Measurements from ENCODE around the gene REEP1.
A peak's percentile ranks its signal among the peaks of the same experiment; 100 is the strongest.
"Not testable (repeated sequence)": the region's sequence is repeated elsewhere in the genome, so short reads cannot be mapped to it uniquely, and the experiment has no call there.

The REEP1 gene

GRCh38 chr2:86239745-86240144 is 97.7 kb downstream of the REEP1 start:
- DNase-seq, result no peak

DNA sequence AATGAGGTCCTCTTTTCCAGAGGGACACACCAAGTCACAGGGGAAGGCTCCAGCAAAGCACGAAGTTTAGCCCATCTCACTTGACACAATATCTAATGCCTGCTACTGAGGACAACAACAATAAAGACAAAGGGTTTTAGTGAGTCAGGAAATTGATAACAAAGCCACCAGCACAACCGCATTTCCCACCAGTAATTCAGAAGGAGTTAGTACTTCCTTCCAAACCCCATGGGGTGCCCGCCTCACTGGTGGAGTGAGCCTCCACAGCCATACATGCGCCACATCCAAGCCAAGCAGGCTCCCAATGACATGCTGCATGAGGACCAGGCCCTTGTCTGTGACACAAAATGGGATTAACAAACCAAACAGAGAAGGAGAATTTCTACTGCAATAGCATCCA is 98.1 kb downstream of the REEP1 start:
- no peak for DNase-seq

- DNase-seq, result peak; percentile 34
Measured at GRCh38 chr2:86238354-86238753, 99.1 kb downstream of the REEP1 start.

GRCh38 chr2:86237172-86237571 is 100.3 kb downstream of the REEP1 start:
- DNase-seq, result no peak

DNA sequence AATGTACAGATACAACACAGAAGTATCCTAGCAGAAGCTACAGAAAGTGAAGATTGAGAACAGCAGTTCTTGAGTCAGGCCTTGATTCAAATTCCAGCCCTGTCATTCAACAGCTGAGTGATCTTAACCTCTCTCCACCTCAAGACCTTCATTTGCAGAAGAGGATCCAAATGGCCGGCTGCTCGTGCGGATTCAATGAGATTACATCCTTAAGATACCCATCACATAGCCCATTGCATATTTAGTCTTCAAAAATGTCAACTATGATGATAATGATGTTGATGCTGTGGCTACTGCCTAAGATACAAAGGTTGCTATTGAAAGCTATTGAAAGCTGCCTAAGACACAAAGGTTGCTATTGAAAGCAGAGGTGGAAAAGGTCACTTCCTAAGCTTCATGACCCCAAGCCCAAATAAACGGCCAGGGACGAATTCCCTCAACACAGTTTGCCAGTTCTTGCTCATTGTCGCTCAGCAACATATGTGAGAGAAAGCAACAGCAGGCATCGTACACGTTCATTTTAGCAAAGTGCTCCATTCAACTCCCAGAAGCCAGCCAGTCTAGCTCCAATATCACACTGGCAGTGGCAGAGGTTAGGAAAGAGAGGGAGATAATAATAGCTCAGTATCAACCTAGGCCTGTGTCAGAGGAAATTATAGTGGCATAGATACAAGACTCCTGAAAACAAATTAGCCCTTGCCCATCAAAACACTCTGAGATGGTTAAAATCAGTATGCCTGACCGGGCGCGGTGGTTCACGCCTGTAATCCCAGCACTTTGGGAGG is 102.0 kb downstream of the REEP1 start:
- DNase-seq, result no peak

DNA sequence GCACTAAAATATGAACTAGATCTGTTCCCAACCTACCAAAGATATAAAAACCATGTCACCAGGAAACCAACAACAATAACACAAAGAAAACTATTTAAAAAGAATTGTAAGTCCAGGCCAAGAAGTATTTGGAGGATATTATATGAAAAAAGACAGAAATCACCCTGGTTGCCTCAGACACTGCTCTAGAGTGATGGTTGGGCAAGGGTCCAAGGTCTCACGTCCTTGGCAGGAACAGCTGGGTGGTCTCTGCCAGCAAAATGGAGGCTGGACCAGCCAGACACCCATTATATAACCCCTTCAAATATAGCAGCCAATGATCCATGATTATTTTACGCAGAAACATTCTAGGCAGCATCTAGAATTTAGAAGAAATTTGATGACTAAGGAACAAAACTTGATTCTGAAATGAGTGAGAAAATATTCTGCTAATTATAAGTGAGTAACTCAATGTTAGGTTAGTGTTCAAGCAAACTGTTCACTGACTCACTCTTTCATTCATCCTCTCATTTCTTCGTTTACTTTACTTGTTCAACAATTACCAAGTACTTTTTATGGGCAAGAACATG is 102.8 kb downstream of the REEP1 start:
- DNase-seq, result no peak

GRCh38 chr2:86233436-86233835 is 104.0 kb downstream of the REEP1 start:
- no peak for DNase-seq

DNA sequence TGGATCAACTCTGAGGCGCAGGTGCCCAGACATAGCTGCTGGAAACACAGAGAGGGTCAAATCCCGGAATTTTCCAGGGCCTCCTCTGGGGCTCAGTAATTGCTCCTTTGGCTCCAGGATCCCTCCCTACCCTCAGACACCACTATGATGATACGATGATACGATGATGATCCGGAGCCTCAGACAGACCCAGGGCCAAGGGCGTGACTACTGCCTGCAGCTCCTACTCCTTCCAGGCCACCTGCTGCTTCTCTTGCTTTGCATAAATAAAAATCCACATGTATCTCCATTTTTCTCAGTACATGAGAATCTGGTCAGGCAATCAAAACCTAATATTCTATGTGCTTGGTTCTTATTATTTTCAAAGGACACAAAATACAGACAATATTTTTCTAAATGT is 104.5 kb downstream of the REEP1 start:
- no peak for DNase-seq

DNA sequence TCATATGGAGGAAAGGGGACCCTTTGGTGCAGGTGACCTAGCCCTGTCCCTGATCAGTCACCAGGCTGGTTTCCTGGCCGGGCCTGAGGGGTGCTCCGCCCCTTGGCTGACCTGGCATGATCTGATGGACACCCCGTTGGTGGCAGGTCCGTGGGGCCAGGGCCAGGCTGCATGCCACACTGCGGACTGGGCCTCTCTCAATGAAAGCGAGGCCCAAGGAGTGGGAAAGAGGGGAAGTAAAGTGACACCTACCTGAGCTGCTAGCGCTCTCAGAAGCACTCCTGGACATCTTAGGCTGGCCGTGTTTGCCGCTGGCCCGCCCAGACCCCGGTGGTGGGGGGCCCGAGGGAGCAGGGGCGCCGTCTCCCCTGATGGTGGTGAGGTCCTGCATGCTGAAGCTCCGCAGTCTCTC is 105.0 kb downstream of the REEP1 start:
- DNase-seq, result no peak

DNA sequence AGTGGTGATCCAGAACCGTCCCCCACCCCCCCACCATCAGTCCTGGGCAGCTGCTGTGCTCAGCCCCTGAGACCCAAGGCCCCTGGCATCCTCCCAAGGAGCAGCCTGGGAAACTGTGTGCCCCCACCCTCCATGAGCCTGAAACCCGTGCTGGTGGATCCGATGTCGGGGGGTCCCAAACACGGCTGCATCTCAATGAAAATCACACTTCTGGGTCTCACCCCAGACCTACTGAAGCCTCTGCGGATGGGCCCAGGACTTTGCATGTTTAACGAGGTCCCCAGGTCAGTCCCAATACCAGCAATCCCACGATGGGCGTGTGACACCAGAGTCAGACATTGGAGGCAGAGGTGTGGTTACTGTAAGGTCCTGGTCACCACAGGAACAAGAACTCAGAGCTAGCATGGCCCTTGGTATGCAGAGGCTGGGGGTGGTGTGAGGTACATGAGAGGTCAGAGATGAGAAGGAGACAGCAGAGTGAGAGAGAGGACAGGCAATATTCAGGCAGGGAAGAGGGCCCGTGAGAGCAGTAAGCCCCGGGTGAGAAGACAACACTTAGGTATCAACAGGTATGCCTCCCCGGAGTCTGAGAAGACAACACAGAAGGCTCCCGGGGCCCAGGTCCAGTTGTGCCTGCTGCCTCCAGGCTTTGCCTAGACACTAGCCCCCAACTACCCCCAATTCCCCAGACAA is 105.6 kb downstream of the REEP1 start:
- DNase-seq, result no peak

DNA sequence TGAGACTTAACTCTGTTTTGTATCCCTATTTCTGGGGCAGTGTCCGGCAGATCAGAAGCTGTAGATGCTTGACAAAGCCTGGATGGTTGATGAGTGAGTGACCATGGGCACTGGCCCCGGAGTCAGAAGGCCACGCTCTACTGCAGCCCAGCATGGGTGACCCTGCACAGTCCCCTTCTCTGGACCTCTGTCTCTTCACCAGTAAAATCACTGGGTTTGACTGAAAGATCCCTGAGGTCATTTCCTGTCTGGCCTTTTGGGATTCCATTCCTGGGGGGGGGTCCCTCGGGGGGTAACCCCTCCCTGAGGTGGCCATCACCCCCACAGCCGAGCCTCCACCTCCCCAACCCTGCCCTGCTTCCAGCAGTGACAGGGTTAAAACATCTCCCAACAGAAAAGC is 106.5 kb downstream of the REEP1 start:
- DNase-seq, result no peak

DNA sequence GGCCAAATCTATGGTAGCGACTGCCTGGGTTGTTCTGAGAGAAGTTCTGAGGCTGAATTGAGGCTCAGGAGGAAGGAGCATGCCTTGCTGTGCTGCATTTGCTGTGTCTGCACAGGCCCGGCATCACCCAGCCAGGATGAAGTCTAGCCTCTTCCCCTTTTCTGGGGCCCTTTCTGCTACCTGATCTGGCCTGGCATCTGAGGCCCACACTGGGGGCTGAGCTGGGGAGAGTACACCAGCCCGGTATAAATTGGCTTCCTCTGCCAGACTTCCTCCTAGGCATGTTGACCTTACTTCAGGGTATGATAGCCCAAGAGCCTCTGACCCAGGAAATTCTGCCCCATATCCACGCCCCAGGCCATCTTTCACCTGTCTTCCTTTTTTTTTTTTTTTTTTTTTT is 108.2 kb downstream of the REEP1 start:
- DNase-seq, result no peak

DNA sequence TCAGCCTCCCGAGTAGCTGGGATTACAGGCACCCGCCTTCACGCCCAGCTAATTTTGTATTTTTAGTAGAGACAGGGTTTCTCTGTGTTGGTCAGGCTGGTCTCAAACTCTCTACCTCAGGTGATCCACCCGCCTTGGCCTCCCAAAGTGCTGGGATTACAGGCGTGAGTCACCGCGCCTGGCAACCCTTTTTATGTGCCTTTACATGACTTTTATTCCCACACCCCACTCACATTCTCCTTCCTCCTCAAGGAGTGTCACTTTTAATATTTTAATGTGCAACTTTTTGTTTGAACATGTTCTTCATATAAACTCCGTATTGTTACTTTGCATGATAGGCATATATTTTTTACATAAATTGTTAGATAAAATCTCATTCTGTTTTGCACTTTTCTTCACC is 108.9 kb downstream of the REEP1 start:
- DNase-seq, result not testable (repeated sequence)

GRCh38 chr2:86227685-86228084 is 109.7 kb downstream of the REEP1 start:
- DNase-seq, result no peak

GRCh38 chr2:86226636-86227520 is 110.5 kb downstream of the REEP1 start:
- no peak for DNase-seq

- DNase-seq, result no peak
Measured at GRCh38 chr2:86226070-86226469, 111.4 kb downstream of the REEP1 start.

DNA sequence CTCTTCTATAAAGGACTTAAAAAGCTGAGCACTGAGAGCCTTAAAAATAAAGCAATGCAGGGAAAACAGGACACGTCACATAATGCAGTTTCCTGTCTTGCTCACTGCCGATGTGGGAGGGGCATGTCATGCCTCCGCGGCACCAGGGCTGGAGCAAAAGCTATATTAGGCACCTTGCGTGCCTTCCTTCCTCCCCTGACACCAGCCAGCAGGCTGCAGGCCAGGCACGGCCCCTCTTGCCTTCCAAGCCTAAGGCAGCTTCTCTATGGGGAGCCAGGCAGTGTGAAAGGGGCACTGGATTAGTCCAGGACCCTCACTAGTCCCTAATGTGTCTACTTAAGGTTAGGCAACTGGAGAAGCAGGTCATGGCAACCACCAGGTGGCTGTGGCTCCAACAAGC is 111.8 kb downstream of the REEP1 start:
- peak; percentile 37 for DNase-seq

DNA sequence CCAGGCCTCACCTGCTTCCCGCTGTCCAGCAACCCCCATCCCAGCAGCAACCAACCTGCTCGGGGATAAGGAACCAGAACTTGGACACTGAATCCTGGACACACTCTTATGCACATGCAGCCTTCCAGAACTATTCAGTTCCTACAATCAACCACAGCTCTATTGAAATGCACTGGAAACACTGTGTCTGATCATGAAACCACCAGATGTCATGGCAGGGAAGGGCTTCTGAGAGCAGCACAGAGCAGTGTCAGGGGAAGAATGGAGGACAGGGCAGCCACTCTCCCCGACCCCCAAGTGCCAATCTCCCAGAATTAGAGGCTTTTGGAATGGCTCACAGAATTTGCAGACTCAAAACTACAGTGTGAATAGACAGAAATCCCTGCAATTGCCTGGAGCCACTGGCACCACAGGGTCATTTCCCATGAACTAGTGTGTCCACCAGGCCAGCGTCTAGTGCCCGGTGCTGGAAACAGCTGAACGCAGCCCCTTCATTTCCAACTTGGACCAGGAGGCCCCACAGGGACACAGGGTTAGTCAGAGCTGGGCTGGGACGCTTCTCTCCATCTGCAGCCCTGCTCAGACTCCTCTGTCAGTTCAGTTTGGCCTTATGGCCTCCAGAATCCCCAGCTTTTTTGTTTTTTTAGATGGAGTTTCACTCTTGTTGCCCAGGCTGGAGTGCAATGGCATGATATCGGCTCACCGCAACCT is 112.6 kb downstream of the REEP1 start:
- DNase-seq, result no peak

- DNase-seq, result no peak
Measured at GRCh38 chr2:86223927-86224560, 113.4 kb downstream of the REEP1 start.

DNA sequence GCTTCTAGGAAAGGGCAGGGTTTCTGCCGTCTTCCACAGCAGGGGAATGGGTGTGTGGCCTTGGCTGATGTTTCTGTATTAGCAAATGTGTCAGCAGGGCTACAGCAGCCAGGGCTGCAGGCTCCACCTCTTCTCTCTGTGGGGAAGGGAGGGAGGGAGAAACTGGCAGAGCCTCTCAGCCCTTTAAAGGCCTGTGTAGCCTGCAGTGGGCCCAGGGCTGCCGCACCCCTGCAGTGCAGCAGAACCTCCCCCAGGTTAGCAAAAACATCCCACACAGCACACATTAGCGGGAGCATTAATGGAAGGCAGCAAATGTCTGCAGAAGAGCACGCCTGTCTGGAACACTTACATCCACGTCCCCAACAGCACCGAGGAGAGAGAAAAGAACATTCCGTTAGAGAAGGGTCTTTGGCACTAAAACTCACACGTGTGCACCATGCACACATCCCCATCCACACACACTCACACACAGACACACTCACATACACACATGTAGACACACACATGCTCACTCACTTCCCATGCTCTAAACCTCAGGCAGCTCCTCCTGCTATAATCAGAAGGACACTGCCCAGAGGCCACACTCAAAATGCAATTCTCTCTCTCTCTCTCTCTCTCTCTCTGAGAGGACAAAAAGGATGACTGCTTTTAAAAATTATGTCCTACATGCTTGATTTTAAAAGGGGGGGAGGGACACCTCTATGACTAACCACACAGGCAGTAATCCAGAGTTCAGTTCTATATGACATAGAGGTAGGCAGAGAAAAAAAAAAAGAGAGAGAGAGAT is 114.1 kb downstream of the REEP1 start:
- DNase-seq, result no peak

DNA sequence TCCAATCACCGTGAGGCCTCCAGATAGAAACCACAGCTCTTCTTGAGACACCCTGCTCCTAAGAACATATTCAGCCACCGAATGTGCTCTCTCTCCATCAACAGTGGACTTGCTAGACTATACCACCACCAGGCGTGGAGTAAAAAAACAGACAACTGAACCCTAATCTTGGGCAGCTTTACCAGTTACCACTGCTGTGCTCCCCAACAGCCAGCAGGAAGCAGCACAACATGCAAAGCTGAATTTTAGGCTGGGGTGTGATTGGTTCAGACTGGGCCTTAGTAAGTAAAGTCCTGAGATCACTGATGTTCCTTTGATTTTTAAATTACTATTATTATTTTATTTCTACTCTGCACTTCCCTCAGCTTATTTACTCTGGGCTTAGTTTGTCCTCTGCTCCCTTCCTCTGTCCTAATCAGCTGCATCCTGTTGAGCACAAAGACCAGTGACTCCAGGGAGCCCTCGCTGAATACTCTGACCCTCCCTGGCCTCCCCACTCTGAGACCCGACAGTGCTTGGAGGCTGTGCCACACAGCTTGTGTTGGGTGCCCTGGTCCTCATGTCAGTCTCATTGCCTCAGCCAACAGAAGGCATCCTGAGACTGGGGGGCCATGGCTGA is 116.3 kb downstream of the REEP1 start:
- peak; percentile 57 for DNase-seq
